GM12801 (cell line): ENCODE measurements around the gene FOXL1.

Source experiments
- CTCF ChIP-seq: IDR thresholded peaks from one replicate; pipeline ENCODE4 v1.5.1; 2011; ENCODE audit warnings: control low read depth; ENCODE audit not compliant: insufficient read length; ENCODE audit errors: extremely low read depth

The FOXL1 gene

GRCh38 chr16:86566601-86566965, 11.8 kb upstream of the FOXL1 start, which contains the start of gene FOXC2:
Gene FOXC2 (plus strand): TSS chr16:86566829. CDS start chr16:86567336, 507 bp downstream.
- TF ChIP-seq CTCF: no peak

- no peak for TF ChIP-seq CTCF
These were observed 11.2 kb upstream of the FOXL1 start for GRCh38 chr16:86566966-86567700.

- TF ChIP-seq CTCF: no peak
These were observed 10.4 kb upstream of the FOXL1 start for GRCh38 chr16:86567701-86568581.

GRCh38 chr16:86568677-86569623, 9.4 kb upstream of the FOXL1 start:
- no peak for TF ChIP-seq CTCF

- no peak for TF ChIP-seq CTCF
These were observed 8.5 kb upstream of the FOXL1 start for GRCh38 chr16:86569701-86570447.

- no peak for TF ChIP-seq CTCF
These were observed 7.5 kb upstream of the FOXL1 start for GRCh38 chr16:86570558-86571529.
